NOMO-1 (cell line): ENCODE results near the gene COL19A1.
A peak's percentile ranks its signal among the peaks of the same experiment; 100 is the strongest.

Experiments used
- DNase-seq, 2 experiments: peaks; one replicate each; lab custom pipeline; 2025; ENCODE audit not compliant: unreplicated experiment in 2 of 2; lab: John Stamatoyannopoulos, UW

Gene COL19A1

GRCh38 chr6:70040766-70041165 lies 174.4 kb downstream of the COL19A1 start:
- DNase-seq = no peak

GRCh38 chr6:70041411-70041810 lies 175.1 kb downstream of the COL19A1 start:
- no peak for DNase-seq

DNA sequence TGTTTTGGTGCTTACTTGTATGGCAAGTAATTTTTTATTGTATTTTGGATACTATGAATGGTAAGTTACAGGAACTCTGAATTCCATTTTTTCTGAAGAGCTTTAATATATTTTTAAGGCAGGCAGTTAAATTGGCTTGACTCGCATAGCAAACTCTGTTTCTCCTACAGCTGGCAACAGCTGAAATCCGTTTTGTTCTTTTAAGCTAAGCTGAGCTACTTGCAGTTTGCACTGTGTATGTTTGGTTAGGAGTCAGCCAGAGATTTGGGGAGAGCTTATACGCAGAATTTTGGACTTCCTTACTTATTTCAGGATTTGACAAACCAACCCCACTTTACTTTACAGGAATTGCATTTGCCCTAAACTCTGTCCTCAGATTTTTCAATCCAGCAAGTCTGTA lies 179.1 kb downstream of the COL19A1 start:
- no peak for DNase-seq

GRCh38 chr6:70051197-70052124 lies 185.1 kb downstream of the COL19A1 start:
- DNase-seq = no peak

DNA sequence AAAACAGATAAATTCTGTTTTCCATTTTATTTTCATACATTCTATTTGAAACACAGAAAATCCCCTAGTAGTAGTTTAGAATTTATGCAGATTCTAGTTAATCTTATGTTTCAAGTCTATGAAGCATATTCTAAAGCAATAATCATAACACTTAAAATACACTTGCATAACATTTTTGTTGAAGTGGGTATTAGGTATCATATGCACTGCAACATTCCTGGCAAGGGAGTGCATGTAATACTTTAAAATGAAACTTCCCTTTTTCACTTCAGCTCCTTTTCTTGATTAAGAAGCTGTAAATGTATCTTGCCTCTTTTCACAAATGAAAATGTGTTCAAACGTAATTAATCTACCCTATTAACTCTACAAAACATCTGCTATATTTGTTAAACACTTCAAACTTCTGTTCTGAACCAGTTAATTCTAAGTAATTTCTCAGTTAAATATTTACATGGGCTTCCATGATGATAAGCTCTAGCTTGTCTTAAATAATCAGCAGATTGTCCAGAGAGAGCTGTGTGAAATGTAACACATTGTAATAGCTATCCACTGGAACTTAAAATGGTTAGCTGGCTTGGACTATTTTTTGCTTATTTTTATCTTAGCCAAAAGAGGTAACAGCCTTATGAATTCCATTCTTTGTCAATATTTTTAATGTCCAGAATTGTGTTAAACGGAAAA lies 192.8 kb downstream of the COL19A1 start:
- DNase-seq = peak in 1 of 2 experiments; percentile 4

DNA sequence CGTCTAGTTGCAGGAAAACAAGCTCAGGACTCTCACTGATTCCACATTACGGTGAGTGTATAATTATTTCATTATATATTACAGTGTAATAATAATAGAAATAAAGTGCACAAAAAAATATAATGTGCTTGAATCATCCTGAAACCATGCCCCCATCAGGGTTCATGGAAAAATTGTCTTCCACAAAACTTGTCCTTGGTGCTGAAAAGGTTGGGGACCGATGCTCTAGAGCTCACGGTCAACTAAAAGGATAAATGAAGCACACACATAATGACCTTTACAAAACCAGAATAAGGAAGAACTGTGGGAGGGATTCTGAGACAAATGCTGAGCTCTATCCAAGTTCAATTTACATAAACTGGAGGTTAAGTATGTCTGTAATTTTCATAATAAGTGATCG lies 194.3 kb downstream of the COL19A1 start:
- no peak for DNase-seq

DNA sequence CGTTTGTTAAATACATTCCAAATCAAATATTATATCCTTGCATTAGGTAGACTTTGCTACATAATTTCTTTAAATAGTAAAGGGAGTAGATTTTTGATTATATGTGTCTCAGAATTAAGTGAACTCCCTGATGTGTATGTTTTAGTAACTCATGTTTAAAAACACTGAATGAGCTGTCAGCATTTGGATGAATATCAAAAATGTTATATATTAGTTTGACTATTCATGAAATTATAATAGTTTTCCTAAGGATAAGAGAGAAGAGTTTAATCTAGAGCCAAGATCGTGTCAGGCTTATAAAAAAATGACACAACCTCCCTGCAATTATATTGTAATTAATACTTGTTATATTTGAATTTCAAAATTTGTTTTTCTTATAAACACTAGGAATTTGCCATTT lies 195.2 kb downstream of the COL19A1 start:
- DNase-seq = no peak

GRCh38 chr6:70062010-70062409 lies 195.7 kb downstream of the COL19A1 start:
- DNase-seq = no peak

GRCh38 chr6:70072540-70073179 lies 206.3 kb downstream of the COL19A1 start:
- no peak for DNase-seq

- no peak for DNase-seq
Measured at GRCh38 chr6:70073637-70074036, 207.3 kb downstream of the COL19A1 start.

DNA sequence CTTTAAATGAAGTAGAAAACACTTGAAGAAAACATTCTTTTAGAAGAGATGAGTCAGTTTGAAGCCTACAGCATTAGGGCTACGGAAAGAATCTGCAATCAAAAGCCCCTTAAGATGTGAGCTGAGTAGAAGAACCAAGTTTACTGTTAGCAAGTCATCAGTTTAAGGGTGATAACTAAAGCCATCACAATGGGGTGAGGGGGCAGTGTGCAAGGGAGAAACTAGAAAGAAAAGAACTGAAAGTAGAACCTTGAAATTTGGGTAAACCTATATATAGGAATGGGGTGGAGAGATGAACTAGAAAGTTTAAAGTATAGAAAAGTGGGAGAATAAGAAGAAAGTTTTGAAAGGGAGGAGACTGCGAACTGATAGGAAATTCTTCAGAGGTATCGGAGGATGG lies 212.9 kb downstream of the COL19A1 start:
- DNase-seq = no peak

- no peak for DNase-seq
Measured at GRCh38 chr6:70080443-70081070, 214.2 kb downstream of the COL19A1 start.

DNA sequence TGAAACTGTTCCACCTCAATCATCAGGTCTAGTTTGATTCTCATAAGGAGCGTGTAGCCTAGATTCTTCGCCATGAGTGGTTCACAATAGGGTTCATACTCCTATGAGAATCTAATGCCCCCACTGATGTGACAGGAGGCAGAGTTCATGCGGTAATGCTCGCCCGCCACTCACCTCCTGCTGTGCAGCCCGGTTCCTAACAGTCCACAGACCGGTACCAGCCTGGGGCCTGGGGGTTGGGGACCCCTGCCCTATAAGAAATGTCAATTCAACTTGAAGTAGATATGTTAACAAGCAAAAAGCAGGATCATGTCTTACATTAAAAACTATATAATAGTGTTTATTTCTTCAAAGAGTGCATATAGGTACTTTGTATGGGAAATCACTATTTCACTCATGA lies 216.5 kb downstream of the COL19A1 start:
- no peak for DNase-seq

GRCh38 chr6:70086806-70087205 lies 220.4 kb downstream of the COL19A1 start:
- DNase-seq = no peak

DNA sequence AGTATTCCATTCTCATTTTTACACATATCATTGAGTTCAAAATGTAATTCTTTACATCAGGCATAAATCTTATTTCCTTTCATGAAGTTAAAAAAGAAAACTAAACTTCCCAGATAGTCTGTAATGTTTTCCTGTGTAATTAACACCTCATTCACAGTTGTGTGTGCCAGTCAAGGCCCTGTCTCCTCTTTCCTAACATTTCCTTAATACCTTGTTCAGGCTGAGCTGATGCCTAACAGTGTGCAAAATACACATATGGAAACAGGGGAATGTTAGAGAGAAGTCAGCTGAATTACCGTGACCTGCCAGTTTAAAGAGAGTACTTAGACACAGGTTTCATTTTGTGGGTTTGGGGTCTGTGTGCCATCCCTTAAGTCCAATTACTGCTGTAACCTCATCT lies 227.8 kb downstream of the COL19A1 start:
- DNase-seq = no peak

GRCh38 chr6:70099732-70100131 lies 233.4 kb downstream of the COL19A1 start:
- no peak for DNase-seq

DNA sequence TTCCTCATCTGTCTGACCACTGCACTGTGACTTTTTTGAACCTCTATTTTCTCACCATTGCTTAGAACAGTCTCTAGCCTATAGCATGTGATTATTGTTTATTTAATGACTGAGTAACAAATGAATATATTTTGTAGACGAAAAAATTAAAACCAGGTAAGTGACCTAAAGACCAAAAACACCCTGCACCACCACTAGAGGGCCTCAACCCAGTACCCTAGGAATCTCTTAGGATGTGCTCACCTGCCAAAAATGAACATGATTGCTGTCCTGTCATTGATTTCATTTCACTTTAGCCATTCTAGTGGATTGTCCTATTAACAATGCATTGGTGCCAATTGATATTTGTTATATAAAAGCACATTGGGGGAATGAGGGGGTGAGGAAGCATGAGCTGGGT lies 237.4 kb downstream of the COL19A1 start:
- no peak for DNase-seq

- DNase-seq = peak in 1 of 2 experiments; percentile 28
Measured at GRCh38 chr6:70107852-70108629, 241.7 kb downstream of the COL19A1 start.

DNA sequence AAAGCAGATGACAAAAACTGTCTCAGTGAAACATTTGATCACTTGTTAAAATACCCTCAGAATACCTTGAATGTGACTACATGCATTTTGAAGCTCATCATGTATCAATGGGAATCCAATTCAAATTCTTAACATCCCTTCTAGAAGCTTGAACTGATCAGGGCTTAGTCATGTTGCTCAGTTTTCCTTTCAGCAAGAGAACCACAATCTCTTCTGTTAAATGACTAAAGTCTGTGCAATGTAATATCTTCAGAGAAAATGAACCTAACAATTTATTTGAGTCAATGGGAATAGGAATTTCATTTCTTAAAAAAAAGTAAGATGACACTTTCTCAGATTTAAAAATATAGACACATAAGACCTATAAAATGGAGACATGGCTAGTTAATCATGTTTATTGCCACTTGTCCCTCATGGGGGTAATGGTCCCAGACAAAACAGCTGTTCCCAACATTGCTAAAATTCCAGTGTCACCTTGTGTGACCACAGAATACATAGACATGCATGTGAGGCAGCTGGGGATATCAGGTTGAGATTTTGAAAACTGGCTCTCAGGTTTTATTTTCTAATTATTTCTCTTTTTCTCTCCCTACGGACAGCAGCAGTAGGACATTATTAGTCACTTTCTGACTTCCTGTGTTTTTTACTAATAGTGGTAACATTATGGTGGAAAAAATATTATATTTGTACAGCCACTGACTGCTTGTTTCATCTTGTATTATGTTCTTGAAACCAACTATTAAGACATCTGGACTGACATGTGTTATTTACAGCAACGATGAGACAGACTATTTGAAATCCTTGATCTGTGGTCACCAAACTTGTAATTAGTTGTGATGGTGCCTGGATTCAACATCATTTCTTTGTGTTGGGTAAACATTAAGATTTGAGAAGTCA lies 244.0 kb downstream of the COL19A1 start:
- DNase-seq = no peak
